ENCODE results near the gene BAG1. TPM values are rescaled to one million over a fixed set of nuclear protein-coding genes. Genes with fewer than 3 reads are reported as not detected.

The BAG1 gene
- total RNA-seq, 4 donors from 2014 or later = 128 to 165 (median 139) TPM

Other genes starting within 250 kb of the BAG1 start
- gene DNAJA1, start 239.4 kb downstream of the BAG1 start, total RNA-seq = 100 to 1,000 TPM in 2 of 4 donors, 10 to 100 TPM in 2; 75.6 to 111 (median 96.5) TPM
- gene SMU1, start 188.0 kb downstream of the BAG1 start, total RNA-seq = 10 to 100 TPM; 19.7 to 24.2 (median 21.9) TPM
- gene B4GALT1, start 97.4 kb downstream of the BAG1 start, total RNA-seq = 10 to 100 TPM; 22.9 to 43.3 (median 31.0) TPM
- gene SPINK4, start 24.5 kb downstream of the BAG1 start, total RNA-seq = not detected
- gene CHMP5, start 341 bp upstream of the BAG1 start, total RNA-seq = 10 to 100 TPM; 45.6 to 89.0 (median 59.3) TPM
- 10 to 100 TPM; 31.7 to 53.9 (median 42.3) TPM for gene NFX1, start 25.8 kb upstream of the BAG1 start, total RNA-seq
- 1 to 10 TPM; 1.2 to 2.0 (median 1.6) TPM for gene AQP7, start 137.9 kb upstream of the BAG1 start, total RNA-seq
- 100 to 1,000 TPM in 1 of 4 donors, 10 to 100 TPM in 2, 1 to 10 TPM in 1; 3.9 to 100 (median 15.5) TPM for gene AQP3, start 182.9 kb upstream of the BAG1 start, total RNA-seq
- 10 to 100 TPM in 3 of 4 donors, 1 to 10 TPM in 1; 9.0 to 21.4 (median 16.1) TPM for gene NOL6, start 209.2 kb upstream of the BAG1 start, total RNA-seq

All from gastroesophageal sphincter (tissue), 4 donors.